MM.1S (cell line): ENCODE data around the gene SMG6.
"Not testable (repeated sequence)": the region's sequence is repeated elsewhere in the genome, so short reads cannot be mapped to it uniquely, and the experiment has no call there.

Source experiments
- DNase-seq: peaks from one replicate; pipeline ENCODE4 v3.0.0-alpha.2; 2015
- H2AFZ ChIP-seq: fragments of 300-600 bp; sonication (generic); 2 replicates; pipeline ENCODE4 v1.6.0; 2016; ENCODE audit warnings: antibody characterized with exemption, low read length
- H3F3A ChIP-seq: fragments of 300-600 bp; sonication (generic); 2 replicates; pipeline ENCODE4 v1.6.1; 2016; ENCODE audit warnings: mild to moderate bottlenecking, antibody characterized with exemption, low read length, moderate library complexity, mixed read lengths; ENCODE audit not compliant: insufficient read depth
- H3K27ac ChIP-seq: fragments of 300-600 bp; sonication (generic); 2 replicates; pipeline ENCODE4 v1.5.1; 2016; ENCODE audit warnings: mild to moderate bottlenecking, low read length
- H3K27me3 ChIP-seq: fragments of 300-600 bp; sonication (generic); replicated peaks from 2 replicates; pipeline ENCODE4 v1.6.0; 2016; ENCODE audit warnings: low read length; ENCODE audit not compliant: insufficient read depth
- H3K36me3 ChIP-seq: fragments of 300-600 bp; sonication (generic); replicated peaks from 2 replicates; pipeline ENCODE4 v1.6.1; 2016; ENCODE audit warnings: mild to moderate bottlenecking, low read length, mixed read lengths; ENCODE audit not compliant: insufficient read depth
- H3K4me1 ChIP-seq: fragments of 300-600 bp; sonication (generic); 2 replicates; pipeline ENCODE4 v1.6.1; 2016; ENCODE audit warnings: low read length, mixed read lengths
- H3K4me2 ChIP-seq: fragments of 300-600 bp; sonication (generic); 2 replicates; pipeline ENCODE4 v1.6.0; 2016; ENCODE audit warnings: low read depth, low read length
- H3K4me3 ChIP-seq: fragments of 300-600 bp; sonication (generic); 2 replicates; pipeline ENCODE4 v1.5.1; 2016; ENCODE audit warnings: low read length, mixed read lengths
- H3K79me2 ChIP-seq: fragments of 300-600 bp; sonication (generic); 2 replicates; pipeline ENCODE4 v1.6.1; 2016; ENCODE audit warnings: mixed run types, low read length, mixed read lengths
- H3K9ac ChIP-seq: fragments of 300-600 bp; sonication (generic); 2 replicates; pipeline ENCODE4 v1.6.1; 2016; ENCODE audit warnings: low read length, mixed read lengths
- H3K9me2 ChIP-seq: fragments of 300-600 bp; sonication (generic); replicated peaks from 2 replicates; pipeline ENCODE4 v1.6.1; 2016; ENCODE audit warnings: mild to moderate bottlenecking, low read length, mixed read lengths; ENCODE audit not compliant: insufficient read depth
- H3K9me3 ChIP-seq: fragments of 300-600 bp; sonication (generic); replicated peaks from 2 replicates; pipeline ENCODE4 v1.6.1; 2016; ENCODE audit warnings: mild to moderate bottlenecking, low read length, mixed read lengths; ENCODE audit not compliant: insufficient read depth
- H4K20me1 ChIP-seq: fragments of 300-600 bp; sonication (generic); 2 replicates; pipeline ENCODE4 v1.6.1; 2016; ENCODE audit warnings: mild to moderate bottlenecking, low read length, moderate library complexity, mixed read lengths; ENCODE audit not compliant: insufficient read depth
- CTCF ChIP-seq: fragments of 300-600 bp; sonication (generic); IDR thresholded peaks from 2 replicates; pipeline ENCODE4 v1.5.1; 2016; ENCODE audit warnings: antibody characterized with exemption, low read length, mixed read lengths
- EZH2 ChIP-seq: fragments of 300-600 bp; sonication (generic); optimal IDR thresholded peaks from 2 replicates; pipeline ENCODE3; 2017; ENCODE audit warnings: low read depth, mild to moderate bottlenecking, antibody characterized with exemption, low read length, mixed read lengths
- EZH2phosphoT487 ChIP-seq: fragments of 300-600 bp; sonication (generic); IDR thresholded peaks from 2 replicates; pipeline ENCODE4 v1.6.1; 2018; ENCODE audit warnings: antibody characterized with exemption, low read length

The SMG6 gene

GRCh38 chr17:2203818-2204217 is 99.8 kb downstream of the SMG6 start:
- Histone ChIP-seq H3K27me3 (no peaks in the 10 kb centered on the region), H3K79me2 (0 out of 2 replicates have a peak, but pooled peaks cover 3% of the 10 kb centered on the region), H3K4me2 (no peak overlapping the region), H2AFZ (no peak overlapping the region), H3F3A (no peaks in the 10 kb centered on the region), H3K9me2 (no peaks in the 10 kb centered on the region), H3K4me1 (no peaks in the 10 kb centered on the region), H4K20me1 (no peaks in the 10 kb centered on the region), H3K27ac (no peak overlapping the region), H3K9ac (no peak overlapping the region), H3K36me3 (no peaks in the 10 kb centered on the region), H3K9me3 (no peaks in the 10 kb centered on the region), H3K4me3 (no peak overlapping the region)
- no peak for DNase-seq
- TF ChIP-seq EZH2phosphoT487 (no peak), EZH2 (no peak), CTCF (no peak)

GRCh38 chr17:2202996-2203575 is 100.5 kb downstream of the SMG6 start:
- Histone ChIP-seq H3K79me2 (no peaks in the 10 kb centered on the region), H3K27ac (no peak overlapping the region)

GRCh38 chr17:2202302-2202995 is 101.1 kb downstream of the SMG6 start:
- Histone ChIP-seq H3K27me3 (no peaks in the 10 kb centered on the region), H3K4me1 (no peaks in the 10 kb centered on the region), H3K4me2 (no peak overlapping the region), H4K20me1 (no peaks in the 10 kb centered on the region), H2AFZ (no peak overlapping the region), H3K9me2 (no peaks in the 10 kb centered on the region), H3F3A (no peaks in the 10 kb centered on the region), H3K9me3 (no peaks in the 10 kb centered on the region), H3K79me2 (no peaks in the 10 kb centered on the region), H3K9ac (no peak overlapping the region), H3K36me3 (no peaks in the 10 kb centered on the region), H3K27ac (no peak overlapping the region), H3K4me3 (no peak overlapping the region)
- DNase-seq = no peak
- no peak for TF ChIP-seq EZH2phosphoT487
- no peak for TF ChIP-seq CTCF
- no peak for TF ChIP-seq EZH2

More at GRCh38 chr17:2202996-2203575, 100.5 kb downstream of the SMG6 start:
- H2AFZ ChIP-seq = no peak overlapping the region
- no peaks in the 10 kb centered on the region for H3K36me3 ChIP-seq
- no peaks in the 10 kb centered on the region for H4K20me1 ChIP-seq
- no peak overlapping the region for H3K4me2 ChIP-seq
- TF ChIP-seq EZH2phosphoT487 (no peak), CTCF (no peak), EZH2 (no peak)
- DNase-seq = no peak
- H3K9ac ChIP-seq = no peak overlapping the region
- no peak overlapping the region for H3K4me3 ChIP-seq
- no peaks in the 10 kb centered on the region for H3K9me2 ChIP-seq
- no peaks in the 10 kb centered on the region for H3K27me3 ChIP-seq
- H3F3A ChIP-seq = no peaks in the 10 kb centered on the region
- H3K9me3 ChIP-seq = no peaks in the 10 kb centered on the region
- H3K4me1 ChIP-seq = no peaks in the 10 kb centered on the region

- not testable (repeated sequence) for H3K36me3 ChIP-seq, H4K20me1 ChIP-seq, H3F3A ChIP-seq, H3K79me2 ChIP-seq, H3K9me3 ChIP-seq, H3K27me3 ChIP-seq, H3K9ac ChIP-seq, DNase-seq, H2AFZ ChIP-seq, H3K4me2 ChIP-seq, H3K27ac ChIP-seq, H3K4me3 ChIP-seq, H3K9me2 ChIP-seq, H3K4me1 ChIP-seq
These were observed 104.2 kb downstream of the SMG6 start for GRCh38 chr17:2199386-2199785.
